ENCODE data around the gene OSBPL9. TPM values are rescaled to one million over a fixed set of nuclear protein-coding genes. Genes with fewer than 3 reads are reported as not detected.

OSBPL9 gene
- total RNA-seq, 2 experiments from 2014 or later: 52.5 to 55.9 TPM

DNA sequence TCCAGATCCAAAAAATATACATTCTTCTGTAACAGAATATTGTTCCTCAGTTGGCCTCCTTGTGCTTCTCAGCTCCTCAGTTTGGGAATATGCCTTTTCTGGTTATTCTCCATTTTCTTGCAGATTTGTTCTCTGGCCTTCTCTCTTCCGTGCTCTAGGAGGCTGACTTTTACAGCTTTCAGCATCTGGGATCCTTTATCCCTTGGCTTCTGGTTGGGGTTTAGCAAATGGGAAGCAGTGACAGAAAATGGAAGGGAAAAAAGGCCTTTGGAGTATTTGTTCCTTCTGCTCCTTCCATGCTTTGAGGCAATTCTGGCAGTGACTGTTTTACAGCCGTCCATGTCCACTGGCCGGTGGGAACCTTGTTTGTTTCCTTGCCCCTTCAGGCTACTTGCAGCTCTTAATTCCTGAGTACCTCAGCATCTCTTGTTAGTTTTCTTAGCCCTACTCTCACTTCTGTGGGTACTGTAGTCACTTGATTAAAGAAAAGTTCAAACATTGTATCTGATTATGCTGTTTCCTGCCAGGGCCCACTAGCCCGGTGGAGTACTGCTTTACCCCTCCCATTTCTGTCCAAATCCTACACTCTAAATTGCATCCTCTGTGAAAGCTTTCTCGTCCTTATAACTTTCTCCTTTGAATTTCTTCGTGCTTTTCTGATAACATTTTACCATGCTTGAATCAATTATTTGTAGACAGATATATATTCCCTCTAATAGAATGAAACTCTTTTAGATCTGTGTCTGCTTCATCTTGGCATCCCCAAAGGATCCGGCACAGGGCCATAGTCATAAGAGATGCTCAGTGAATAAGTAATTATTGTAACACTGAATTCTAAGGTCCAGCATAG is 118.2 kb downstream of the OSBPL9 start:
- no peak overlapping the region for H3K4me3 Mint-ChIP-seq
- DNase-seq: no peak

DNA sequence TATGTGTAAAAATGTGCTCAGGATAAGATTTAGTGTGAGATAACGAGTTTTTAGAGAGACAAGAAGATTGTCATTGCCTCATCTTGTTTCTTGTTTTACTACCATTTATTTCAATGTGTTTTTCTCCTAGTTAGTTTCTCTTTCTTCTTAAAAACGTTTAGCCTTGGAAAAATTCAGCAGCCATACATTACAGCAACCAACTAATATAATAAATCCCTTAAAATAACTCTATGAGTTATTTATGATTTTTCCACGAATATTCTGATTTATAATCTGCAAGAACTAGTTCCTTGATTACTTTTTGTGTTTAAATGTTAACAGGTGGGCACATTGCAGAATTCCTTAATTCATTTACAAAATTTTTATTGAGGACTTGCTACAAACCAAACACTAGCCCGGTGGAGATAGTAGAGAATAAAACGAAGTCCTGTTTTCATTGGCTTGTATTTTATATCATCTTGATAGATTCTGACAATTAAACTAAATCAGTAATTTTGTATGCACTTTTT is 118.9 kb downstream of the OSBPL9 start:
- H3K4me3 Mint-ChIP-seq: no peak overlapping the region
- no peaks in the 10 kb centered on the region for H3K27me3 Mint-ChIP-seq
- H3K4me1 Mint-ChIP-seq: peaks cover 43% of the 10 kb centered on the region
- no peaks in the 10 kb centered on the region for H3K36me3 Mint-ChIP-seq
- DNase-seq: no peak
- no peaks in the 10 kb centered on the region for H3K9me3 Mint-ChIP-seq
- no peak overlapping the region for H3K27ac Mint-ChIP-seq

More for the DNA sequence above, 118.2 kb downstream of the OSBPL9 start:
- Mint-ChIP-seq H3K4me1 (peaks cover 48% of the 10 kb centered on the region), H3K27ac (no peak overlapping the region), H3K36me3 (no peaks in the 10 kb centered on the region), H3K9me3 (no peaks in the 10 kb centered on the region), H3K27me3 (no peaks in the 10 kb centered on the region)

DNA sequence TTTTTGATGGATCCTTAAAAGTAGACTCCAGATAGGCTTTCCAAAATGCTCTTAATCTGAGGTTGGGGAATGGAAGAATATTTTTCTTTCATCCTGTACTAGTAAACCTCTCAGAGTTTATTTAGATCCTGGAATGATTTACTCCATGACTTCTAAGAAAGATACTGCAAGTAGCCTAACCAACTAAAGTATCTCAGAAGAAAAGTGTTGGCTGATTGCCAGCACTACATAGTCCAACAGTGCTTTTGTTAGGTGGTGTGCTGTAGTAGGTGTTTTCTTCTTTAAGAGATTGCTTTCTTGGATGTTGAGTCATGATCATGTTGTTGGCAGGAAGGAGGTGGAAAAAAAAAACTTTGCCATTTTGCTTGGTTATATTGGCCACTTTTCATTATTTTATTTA is 119.8 kb downstream of the OSBPL9 start:
- no peak for DNase-seq
- Mint-ChIP-seq H3K27me3 (no peaks in the 10 kb centered on the region), H3K4me3 (no peak overlapping the region), H3K4me1 (peaks cover 42% of the 10 kb centered on the region), H3K9me3 (no peaks in the 10 kb centered on the region), H3K36me3 (peaks cover 2% of the 10 kb centered on the region), H3K27ac (no peak overlapping the region)

DNA sequence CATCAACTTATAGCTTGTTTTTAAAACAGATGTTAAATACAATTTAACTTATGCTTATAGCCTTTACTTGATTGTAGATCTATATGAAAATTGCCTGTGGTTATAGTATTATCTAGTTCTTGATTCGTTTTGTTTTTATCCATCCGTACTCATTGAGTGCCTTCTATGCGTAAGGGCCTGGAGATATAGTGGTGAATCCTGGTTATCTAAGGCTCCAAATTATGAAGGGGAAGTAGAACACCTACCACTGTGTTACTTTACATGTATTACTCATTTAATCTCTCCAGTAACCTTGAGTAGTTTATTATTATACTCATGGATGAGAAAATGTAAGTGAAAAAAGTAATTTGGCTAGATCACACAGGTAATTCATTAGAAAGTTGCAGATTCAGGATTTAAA is 121.8 kb downstream of the OSBPL9 start:
- Mint-ChIP-seq H3K4me1 (peaks cover 37% of the 10 kb centered on the region), H3K36me3 (peaks cover 3% of the 10 kb centered on the region), H3K4me3 (no peak overlapping the region), H3K9me3 (no peaks in the 10 kb centered on the region), H3K27ac (no peak overlapping the region), H3K27me3 (no peaks in the 10 kb centered on the region)
- no peak for DNase-seq

DNA sequence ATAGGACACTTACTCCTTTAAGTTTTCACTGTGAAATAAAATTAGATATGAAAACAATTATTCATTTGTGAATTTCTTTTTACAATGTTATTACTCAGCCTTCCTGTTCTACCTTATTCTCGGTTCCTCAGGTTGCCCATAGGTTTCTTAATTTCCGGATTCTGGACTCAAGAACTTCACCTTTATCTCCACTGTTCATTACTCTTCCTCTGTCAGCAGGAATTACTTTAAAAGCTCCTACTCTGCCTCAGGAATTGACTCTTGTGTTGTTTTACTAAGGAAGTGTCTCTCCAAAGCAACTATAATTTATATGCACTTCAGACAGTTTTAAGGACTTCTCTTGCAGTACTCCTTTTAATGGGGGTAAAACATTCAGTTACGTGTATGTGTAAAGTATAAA is 123.8 kb downstream of the OSBPL9 start:
- H3K27ac Mint-ChIP-seq: no peak overlapping the region
- no peaks in the 10 kb centered on the region for H3K27me3 Mint-ChIP-seq
- no peak for DNase-seq
- H3K4me3 Mint-ChIP-seq: no peak overlapping the region
- H3K4me1 Mint-ChIP-seq: peaks cover 34% of the 10 kb centered on the region
- H3K36me3 Mint-ChIP-seq: peaks cover 3% of the 10 kb centered on the region
- H3K9me3 Mint-ChIP-seq: no peaks in the 10 kb centered on the region

DNA sequence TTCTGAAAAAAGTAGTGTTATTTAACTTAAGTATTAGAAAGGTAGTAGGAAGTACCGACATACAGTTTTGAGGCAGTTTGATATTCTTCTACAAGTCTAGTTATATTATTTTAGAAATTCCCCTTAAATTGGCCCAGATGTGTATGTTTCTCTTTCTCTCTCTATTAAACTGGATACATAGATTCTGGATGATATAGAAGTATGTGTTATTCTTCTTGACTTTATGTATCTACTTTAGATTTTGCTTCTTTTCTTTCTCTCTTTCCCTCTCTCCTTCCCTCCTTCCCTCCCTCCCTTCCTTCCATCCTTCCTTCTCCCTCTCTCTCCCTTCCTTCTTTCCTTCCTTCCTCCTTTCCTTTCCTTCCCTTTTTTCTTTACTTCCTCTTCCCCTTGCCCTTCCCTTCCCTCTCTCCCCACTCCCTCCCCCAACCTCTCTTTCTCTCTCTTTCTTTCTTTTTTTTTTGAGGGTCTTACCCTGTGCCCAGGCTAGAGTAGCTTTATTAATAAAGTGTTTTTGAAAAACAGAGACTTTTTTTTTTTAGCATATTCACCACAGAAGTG is 124.3 kb downstream of the OSBPL9 start:
- H3K27me3 Mint-ChIP-seq: no peaks in the 10 kb centered on the region
- no peak overlapping the region for H3K27ac Mint-ChIP-seq
- H3K4me3 Mint-ChIP-seq: no peak overlapping the region
- no peak for DNase-seq
- H3K4me1 Mint-ChIP-seq: peaks cover 29% of the 10 kb centered on the region
- no peaks in the 10 kb centered on the region for H3K9me3 Mint-ChIP-seq
- H3K36me3 Mint-ChIP-seq: peaks cover 5% of the 10 kb centered on the region

DNA sequence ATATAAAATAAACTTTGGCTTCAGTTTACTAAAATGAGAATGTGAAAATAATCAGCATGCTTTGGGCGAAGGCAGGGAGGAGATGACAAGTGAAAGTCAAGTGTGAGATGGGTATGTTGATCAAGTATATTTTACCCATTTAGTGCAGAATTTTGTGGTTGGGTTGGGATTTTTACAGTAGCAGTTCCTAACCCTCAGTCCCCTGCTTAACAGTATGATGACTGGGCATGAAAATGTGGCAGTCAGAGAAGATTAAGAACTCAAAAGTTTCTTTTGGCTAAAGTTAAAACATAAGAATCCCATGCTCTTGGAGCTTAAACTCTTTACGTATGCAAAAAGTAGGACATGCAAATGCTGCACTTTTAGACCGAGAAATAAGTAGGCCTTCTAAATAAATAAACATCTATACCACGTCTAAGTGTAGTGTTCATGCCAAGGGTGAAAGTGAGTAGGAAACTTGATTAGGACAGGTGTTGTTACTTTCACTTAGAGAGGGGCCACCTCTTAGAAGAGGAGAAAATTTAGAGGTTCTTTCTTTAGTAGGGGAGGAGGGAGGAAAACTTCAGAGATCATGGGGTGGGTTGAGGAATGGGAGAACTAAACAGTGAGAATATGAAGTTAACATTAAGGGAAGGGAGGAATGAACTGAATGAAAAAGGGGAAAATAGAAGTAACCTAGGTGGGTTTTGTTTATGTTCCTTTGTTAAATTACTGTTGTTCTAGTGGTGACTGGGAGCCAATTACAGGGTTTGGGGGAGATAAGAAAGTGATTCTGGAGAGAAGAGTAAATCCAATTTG is 127.8 kb downstream of the OSBPL9 start:
- H3K27me3 Mint-ChIP-seq: no peaks in the 10 kb centered on the region
- no peak overlapping the region for H3K4me3 Mint-ChIP-seq
- peaks cover 19% of the 10 kb centered on the region for H3K4me1 Mint-ChIP-seq
- no peak for DNase-seq
- H3K27ac Mint-ChIP-seq: no peak overlapping the region
- peaks cover 13% of the 10 kb centered on the region for H3K36me3 Mint-ChIP-seq
- H3K9me3 Mint-ChIP-seq: no peaks in the 10 kb centered on the region

DNA sequence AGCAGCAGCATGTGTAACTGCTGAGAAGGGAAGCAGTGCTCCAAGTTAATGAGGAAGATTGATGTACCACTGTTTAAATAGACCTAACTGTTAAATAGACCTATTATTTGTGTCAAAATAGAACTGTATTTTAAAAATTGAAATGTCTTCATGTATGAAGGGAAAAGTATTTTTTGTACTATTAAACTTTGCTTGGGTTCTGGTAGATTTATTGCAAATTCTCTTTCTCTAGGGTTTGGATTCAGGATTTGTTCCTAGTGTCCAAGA is 128.3 kb downstream of the OSBPL9 start:
- Mint-ChIP-seq H3K27me3 (no peaks in the 10 kb centered on the region), H3K9me3 (no peaks in the 10 kb centered on the region), H3K4me3 (no peak overlapping the region), H3K27ac (no peak overlapping the region), H3K36me3 (peaks cover 13% of the 10 kb centered on the region), H3K4me1 (peaks cover 19% of the 10 kb centered on the region)
- DNase-seq: no peak

DNA sequence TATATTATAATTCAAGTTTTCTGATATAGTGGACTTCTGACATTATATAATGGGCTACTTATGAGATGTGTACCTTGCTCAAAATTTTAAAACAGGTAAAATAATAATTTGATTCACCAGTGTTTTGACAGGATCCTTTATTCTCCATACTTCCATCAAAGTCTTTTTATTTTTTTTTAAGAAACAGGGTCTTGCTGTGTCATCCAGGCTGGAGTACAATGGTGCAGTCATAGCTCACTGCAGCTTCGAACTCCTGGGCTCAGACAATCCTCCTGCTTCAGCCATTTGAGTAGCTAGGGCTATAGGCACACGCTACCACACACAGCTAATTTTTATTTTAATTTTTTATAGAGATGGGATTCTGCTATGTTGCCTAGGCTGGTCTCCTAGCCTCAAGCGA is 132.3 kb downstream of the OSBPL9 start:
- Mint-ChIP-seq H3K27ac (no peak overlapping the region), H3K36me3 (peaks cover 18% of the 10 kb centered on the region), H3K27me3 (no peaks in the 10 kb centered on the region), H3K4me1 (peaks cover 18% of the 10 kb centered on the region), H3K9me3 (no peaks in the 10 kb centered on the region), H3K4me3 (no peak overlapping the region)
- DNase-seq: no peak

DNA sequence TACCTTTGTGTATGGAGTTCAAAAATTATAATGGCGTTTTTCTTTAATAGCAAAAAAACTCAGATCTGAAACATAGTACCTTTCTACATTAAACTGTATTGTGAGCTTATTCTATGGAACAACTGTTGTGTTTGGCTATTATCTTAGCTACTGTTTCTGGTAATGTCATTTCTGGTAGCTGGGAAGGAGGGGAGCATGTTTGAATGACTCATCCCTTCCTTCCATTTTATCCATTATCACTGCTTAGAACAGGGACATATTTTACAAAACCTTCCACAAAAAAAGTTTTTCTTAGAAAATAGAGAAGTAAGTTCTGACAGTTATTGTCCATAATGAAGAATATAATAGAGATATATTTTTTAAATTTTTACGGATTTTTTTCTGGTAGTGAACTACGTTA is 133.3 kb downstream of the OSBPL9 start:
- no peak overlapping the region for H3K4me3 Mint-ChIP-seq
- H3K27ac Mint-ChIP-seq: no peak overlapping the region
- peaks cover 18% of the 10 kb centered on the region for H3K36me3 Mint-ChIP-seq
- no peak for DNase-seq
- peaks cover 7% of the 10 kb centered on the region for H3K4me1 Mint-ChIP-seq
- no peaks in the 10 kb centered on the region for H3K9me3 Mint-ChIP-seq
- no peaks in the 10 kb centered on the region for H3K27me3 Mint-ChIP-seq

DNA sequence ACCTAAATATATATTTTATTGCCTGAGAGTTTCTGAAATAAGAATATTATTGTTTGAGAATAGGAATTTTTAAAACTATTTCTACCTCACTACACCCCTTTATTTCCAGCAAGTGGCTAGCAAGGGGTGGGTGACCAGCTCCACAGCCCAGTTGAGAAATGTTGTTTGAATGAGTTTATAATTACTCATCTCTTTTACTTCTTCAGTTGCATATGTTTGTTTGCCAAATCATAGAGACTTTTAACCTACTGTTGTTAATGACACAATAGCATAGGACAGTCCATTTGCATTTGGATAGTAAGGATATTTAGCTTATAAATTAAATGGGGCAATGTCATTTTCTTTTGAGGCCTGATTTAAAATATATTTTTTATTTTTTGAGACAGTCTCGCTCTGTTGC is 133.8 kb downstream of the OSBPL9 start:
- H3K4me3 Mint-ChIP-seq: no peak overlapping the region
- H3K9me3 Mint-ChIP-seq: no peaks in the 10 kb centered on the region
- no peak overlapping the region for H3K27ac Mint-ChIP-seq
- H3K36me3 Mint-ChIP-seq: peaks cover 18% of the 10 kb centered on the region
- H3K4me1 Mint-ChIP-seq: peaks cover 7% of the 10 kb centered on the region
- no peaks in the 10 kb centered on the region for H3K27me3 Mint-ChIP-seq
- no peak for DNase-seq

DNA sequence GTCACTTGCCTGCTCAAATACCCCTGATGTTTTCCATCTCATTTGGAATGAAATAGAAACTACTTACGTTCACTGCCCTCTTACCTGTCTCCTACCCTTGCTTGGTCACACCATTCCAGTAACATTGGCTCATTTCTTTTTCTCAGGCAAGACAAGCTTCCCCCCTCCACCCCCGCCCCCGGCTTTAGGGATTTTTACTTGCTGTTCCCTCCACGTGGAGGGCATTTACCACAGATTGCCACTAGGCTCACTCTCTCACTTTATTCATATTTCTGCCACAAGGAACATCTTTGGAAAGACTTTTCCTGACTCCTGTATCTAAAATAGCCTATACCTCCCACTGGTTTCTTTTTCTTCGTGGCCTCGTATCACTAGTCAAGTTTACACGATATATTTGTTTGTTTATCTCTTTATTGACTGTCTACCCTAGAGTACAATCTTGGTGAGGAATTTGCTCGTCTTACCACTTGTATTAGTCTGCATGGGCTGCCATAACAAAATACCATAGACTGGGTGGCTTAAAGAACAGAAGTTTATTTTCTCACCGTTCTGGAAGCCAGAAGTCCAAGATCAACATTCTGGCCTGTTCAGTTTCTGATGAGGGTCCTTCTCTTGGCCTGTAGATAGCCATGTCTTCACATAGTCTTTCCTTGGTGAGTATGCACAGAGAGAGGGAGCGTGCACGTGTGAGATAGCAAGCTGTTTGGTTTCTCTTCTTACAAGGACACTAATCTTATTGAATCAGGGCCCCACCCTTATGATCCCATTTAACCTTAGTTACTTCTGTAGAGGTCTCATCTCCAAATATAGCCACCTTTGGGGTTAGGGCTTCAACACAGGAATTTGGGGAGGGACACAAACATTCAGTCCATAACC is 135.4 kb downstream of the OSBPL9 start:
- Mint-ChIP-seq H3K4me3 (no peak overlapping the region), H3K9me3 (no peaks in the 10 kb centered on the region), H3K27me3 (no peaks in the 10 kb centered on the region), H3K36me3 (peaks cover 14% of the 10 kb centered on the region), H3K27ac (no peak overlapping the region), H3K4me1 (peaks cover 10% of the 10 kb centered on the region)
- DNase-seq: no peak

DNA sequence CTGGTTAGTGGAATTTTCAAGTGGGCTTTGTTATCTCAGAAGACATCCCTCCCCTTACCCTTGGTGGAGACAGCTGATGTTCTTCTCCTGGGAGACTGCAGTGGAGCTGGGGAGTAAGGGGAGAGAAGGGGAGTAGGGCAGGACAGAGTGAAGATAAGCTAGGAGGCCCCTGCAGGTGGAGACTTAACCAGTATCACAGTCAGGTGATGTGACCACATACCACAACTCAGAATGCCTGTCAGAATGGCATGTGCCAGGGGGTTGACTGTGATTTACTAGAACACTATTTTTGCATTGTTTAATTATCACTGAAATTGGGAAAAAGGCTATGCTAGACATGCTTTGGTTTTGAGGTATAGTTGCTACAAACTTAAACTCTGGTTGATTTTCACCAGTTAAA is 137.1 kb downstream of the OSBPL9 start:
- Mint-ChIP-seq H3K9me3 (no peaks in the 10 kb centered on the region), H3K4me1 (peaks cover 10% of the 10 kb centered on the region), H3K4me3 (no peak overlapping the region), H3K27ac (no peak overlapping the region), H3K36me3 (peaks cover 11% of the 10 kb centered on the region), H3K27me3 (no peaks in the 10 kb centered on the region)
- no peak for DNase-seq

DNA sequence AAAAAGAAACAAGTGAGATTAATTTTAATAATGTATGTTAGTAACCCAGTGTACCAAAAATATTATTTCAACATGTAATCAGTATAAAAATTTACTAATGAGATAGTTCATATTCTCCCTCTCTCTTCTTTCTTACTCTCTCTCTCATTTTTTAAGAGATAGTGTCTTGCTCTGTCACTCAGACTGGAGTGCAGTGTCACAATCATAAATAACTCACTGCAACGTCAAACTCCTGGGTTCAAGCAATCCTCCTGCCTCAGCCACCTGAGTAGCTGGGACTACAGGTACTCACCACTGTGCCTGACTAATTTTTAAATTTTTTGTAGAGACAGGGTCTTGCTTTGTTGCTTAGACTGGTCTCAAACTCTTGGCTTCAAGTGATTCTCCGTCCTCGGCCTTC is 137.8 kb downstream of the OSBPL9 start:
- H3K27ac Mint-ChIP-seq: no peak overlapping the region
- H3K4me3 Mint-ChIP-seq: no peak overlapping the region
- peaks cover 9% of the 10 kb centered on the region for H3K36me3 Mint-ChIP-seq
- DNase-seq: no peak
- H3K9me3 Mint-ChIP-seq: no peaks in the 10 kb centered on the region
- peaks cover 8% of the 10 kb centered on the region for H3K4me1 Mint-ChIP-seq
- H3K27me3 Mint-ChIP-seq: no peaks in the 10 kb centered on the region

DNA sequence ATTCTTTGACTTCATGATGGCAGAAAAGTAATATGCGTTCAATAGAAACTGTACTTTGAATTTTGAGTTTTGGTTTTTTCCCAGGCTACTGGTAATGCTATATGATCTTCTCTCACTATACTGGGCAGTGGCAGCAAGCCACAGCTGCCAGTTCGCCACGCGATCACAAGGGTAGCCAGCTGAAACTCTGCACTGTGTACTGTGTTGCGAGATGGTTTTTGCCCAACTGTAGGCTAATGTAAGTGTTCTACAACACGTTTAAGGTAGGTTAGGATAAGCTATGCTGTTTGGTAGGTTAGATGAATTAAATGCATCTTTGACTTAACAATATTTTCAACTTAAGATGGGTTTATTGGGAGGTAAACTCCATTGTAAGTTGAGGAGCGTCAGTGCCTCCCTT is 138.5 kb downstream of the OSBPL9 start:
- no peak overlapping the region for H3K27ac Mint-ChIP-seq
- H3K27me3 Mint-ChIP-seq: no peaks in the 10 kb centered on the region
- no peaks in the 10 kb centered on the region for H3K9me3 Mint-ChIP-seq
- no peak overlapping the region for H3K4me3 Mint-ChIP-seq
- peaks cover 9% of the 10 kb centered on the region for H3K36me3 Mint-ChIP-seq
- no peak for DNase-seq
- H3K4me1 Mint-ChIP-seq: peaks cover 13% of the 10 kb centered on the region
